Measurements from ENCODE around the gene SOD3. TPM values are rescaled to one million over a fixed set of nuclear protein-coding genes. Genes with fewer than 3 reads are reported as not detected.

The SOD3 gene
- total and polyA plus RNA-seq, 4 donors, result 35.7 to 101 (median 53.9) TPM

DNA sequence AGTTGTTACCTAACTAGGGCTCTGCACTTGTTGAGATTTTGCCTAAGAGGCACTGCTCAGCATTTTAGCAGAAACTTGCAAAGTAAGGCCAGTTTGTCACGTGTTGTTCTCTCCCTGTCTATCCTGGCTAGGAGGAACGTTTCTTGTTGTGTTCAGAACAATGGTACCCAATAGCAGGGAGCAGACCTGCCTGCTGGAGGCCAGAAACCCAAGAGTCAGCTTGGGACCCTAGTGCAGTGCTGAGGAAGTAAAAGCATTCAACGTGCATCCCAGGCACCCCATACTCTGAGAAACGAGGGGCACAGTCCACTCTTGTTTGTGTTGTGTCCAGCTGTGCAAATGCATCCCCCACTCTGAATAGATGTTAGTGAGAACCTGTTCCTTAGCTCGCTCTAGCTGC lies 42.4 kb downstream of the SOD3 start:
- DNase-seq (no peak), ATAC-seq (ENCODE audit: insufficient read depth, low FRiP score) (no peak)
- WGBS, 2 donors, result 76 to 80% methylated on average over 5 of the region's 5 CpGs
- H3K27ac ChIP-seq (ENCODE audit: low read depth in 1 of 2, low read length in 1 of 2), result no peak overlapping the region
- H3K4me3 ChIP-seq, result no peak overlapping the region
- H3K4me1 ChIP-seq (ENCODE audit: control insufficient read depth in 5 of 5, insufficient read depth in 5 of 5, low read length in 5 of 5), result peaks cover 0 to 28% (median 4%) of the 10 kb centered on the region in 5 donors
- no peaks in the 10 kb centered on the region for H3K27me3 ChIP-seq (ENCODE audit: control insufficient read depth in 3 of 3, insufficient read depth in 3 of 3, low read length in 2 of 3)
- H3K36me3 ChIP-seq (ENCODE audit: control insufficient read depth in 4 of 4, insufficient read depth in 4 of 4, low read length in 4 of 4), result peaks cover 5 to 14% (median 11%) of the 10 kb centered on the region in 4 donors
- H3K9me3 ChIP-seq (ENCODE audit: control insufficient read depth in 4 of 4, insufficient read depth in 3 of 4, low read length in 3 of 4), result peaks cover 0 to 3% (median under 1%) of the 10 kb centered on the region in 4 donors
- no peak overlapping the region for H3K9ac ChIP-seq (ENCODE audit: insufficient read depth in 1 of 2, low read length in 2 of 2)
- TF ChIP-seq, protein P1, sequence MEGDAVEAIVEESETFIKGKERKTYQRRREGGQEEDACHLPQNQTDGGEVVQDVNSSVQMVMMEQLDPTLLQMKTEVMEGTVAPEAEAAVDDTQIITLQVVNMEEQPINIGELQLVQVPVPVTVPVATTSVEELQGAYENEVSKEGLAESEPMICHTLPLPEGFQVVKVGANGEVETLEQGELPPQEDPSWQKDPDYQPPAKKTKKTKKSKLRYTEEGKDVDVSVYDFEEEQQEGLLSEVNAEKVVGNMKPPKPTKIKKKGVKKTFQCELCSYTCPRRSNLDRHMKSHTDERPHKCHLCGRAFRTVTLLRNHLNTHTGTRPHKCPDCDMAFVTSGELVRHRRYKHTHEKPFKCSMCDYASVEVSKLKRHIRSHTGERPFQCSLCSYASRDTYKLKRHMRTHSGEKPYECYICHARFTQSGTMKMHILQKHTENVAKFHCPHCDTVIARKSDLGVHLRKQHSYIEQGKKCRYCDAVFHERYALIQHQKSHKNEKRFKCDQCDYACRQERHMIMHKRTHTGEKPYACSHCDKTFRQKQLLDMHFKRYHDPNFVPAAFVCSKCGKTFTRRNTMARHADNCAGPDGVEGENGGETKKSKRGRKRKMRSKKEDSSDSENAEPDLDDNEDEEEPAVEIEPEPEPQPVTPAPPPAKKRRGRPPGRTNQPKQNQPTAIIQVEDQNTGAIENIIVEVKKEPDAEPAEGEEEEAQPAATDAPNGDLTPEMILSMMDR (IDR thresholded peaks at IDR 0.05; ENCODE audit: control extremely low read depth, extremely low read depth), result no peak

- TF ChIP-seq, protein P1 (IDR thresholded peaks at IDR 0.05; ENCODE audit: control extremely low read depth, extremely low read depth), result no peak
- H3K4me1 ChIP-seq (ENCODE audit: control insufficient read depth in 5 of 5, insufficient read depth in 5 of 5, low read length in 5 of 5), result peaks cover 0 to 19% (median 7%) of the 10 kb centered on the region in 5 donors
- H3K9me3 ChIP-seq (ENCODE audit: control insufficient read depth in 4 of 4, insufficient read depth in 3 of 4, low read length in 3 of 4), result peaks cover 0 to 3% (median under 1%) of the 10 kb centered on the region in 4 donors
- ATAC-seq (ENCODE audit: insufficient read depth, low FRiP score) (no peak), DNase-seq (no peak)
- H3K27me3 ChIP-seq (ENCODE audit: control insufficient read depth in 3 of 3, insufficient read depth in 3 of 3, low read length in 2 of 3), result no peaks in the 10 kb centered on the region
- no peak overlapping the region for H3K27ac ChIP-seq (ENCODE audit: low read depth in 1 of 2, low read length in 1 of 2)
- peaks cover 0 to 14% (median 7%) of the 10 kb centered on the region in 4 donors for H3K36me3 ChIP-seq (ENCODE audit: control insufficient read depth in 4 of 4, insufficient read depth in 4 of 4, low read length in 4 of 4)
- WGBS, 2 donors, result 79 to 83% methylated on average over 5 of the region's 5 CpGs
- H3K4me3 ChIP-seq, result no peak overlapping the region
- H3K9ac ChIP-seq (ENCODE audit: insufficient read depth in 1 of 2, low read length in 2 of 2), result no peak overlapping the region
Measured at GRCh38 chr4:24840362-24840761, 45.0 kb downstream of the SOD3 start.

DNA sequence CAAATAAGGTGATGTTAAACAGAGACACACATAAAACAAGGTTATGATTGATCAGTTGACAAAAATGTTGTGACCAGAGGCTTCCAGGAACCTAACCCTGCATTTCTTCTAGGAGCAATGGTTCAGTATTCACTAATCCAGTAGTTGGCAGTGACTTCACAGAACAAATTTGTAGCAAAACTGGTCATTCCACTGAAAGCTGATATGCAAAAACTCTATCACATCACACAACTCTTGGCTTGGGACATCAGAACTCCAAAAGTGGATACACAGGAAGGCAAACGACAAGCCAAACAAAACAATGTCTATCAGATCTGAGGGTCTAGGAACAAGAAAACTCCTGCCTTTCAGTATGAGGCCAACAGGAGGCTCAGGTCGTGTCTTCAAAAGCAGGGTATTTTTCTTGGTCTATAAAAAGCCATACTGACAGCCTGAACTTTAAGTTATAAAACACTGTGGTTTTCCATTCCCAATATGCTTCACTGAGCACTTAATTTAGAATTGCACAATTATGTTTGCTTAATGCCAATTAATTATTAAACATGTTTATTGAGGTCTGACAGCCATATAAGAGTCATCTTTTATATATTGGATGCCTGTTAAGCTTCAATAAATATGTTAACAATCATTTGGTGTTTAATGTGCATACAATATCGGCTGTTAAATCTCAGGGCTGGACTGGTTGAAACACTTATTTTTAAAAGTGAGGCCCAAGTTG lies 45.6 kb downstream of the SOD3 start:
- TF ChIP-seq, protein P1 (IDR thresholded peaks at IDR 0.05; ENCODE audit: control extremely low read depth, extremely low read depth), result no peak
- peaks cover 0 to 19% (median 7%) of the 10 kb centered on the region in 5 donors for H3K4me1 ChIP-seq (ENCODE audit: control insufficient read depth in 5 of 5, insufficient read depth in 5 of 5, low read length in 5 of 5)
- WGBS, 2 donors, result 66 to 76% methylated on average over 3 of the region's 3 CpGs
- no peak overlapping the region for H3K4me3 ChIP-seq
- peaks cover 0 to 3% (median under 1%) of the 10 kb centered on the region in 4 donors for H3K9me3 ChIP-seq (ENCODE audit: control insufficient read depth in 4 of 4, insufficient read depth in 3 of 4, low read length in 3 of 4)
- no peak overlapping the region for H3K27ac ChIP-seq (ENCODE audit: low read depth in 1 of 2, low read length in 1 of 2)
- H3K9ac ChIP-seq (ENCODE audit: insufficient read depth in 1 of 2, low read length in 2 of 2), result no peak overlapping the region
- H3K27me3 ChIP-seq (ENCODE audit: control insufficient read depth in 3 of 3, insufficient read depth in 3 of 3, low read length in 2 of 3), result no peaks in the 10 kb centered on the region
- peaks cover 0 to 14% (median 7%) of the 10 kb centered on the region in 4 donors for H3K36me3 ChIP-seq (ENCODE audit: control insufficient read depth in 4 of 4, insufficient read depth in 4 of 4, low read length in 4 of 4)
- ATAC-seq (ENCODE audit: insufficient read depth, low FRiP score) (no peak), DNase-seq (peak; percentile 27 to 91 (median 79))
